Hindlimb muscle (tissue), 1 donor: Measurements from ENCODE around the gene STXBP5. TPM values are rescaled to one million over a fixed set of nuclear protein-coding genes. Genes with fewer than 3 reads are reported as not detected.
A peak's percentile ranks its signal among the peaks of the same experiment; 100 is the strongest.

Experiments used
- DNase-seq: peaks from one replicate; pipeline ENCODE4 v3.0.0-alpha.2; 2013
- polyA plus RNA-seq: library from polyadenylated mRNA; unstranded; fragments of 120-200 nt; gene quantifications from one replicate; pipeline ENCODE4 v1.2.1, GENCODE V29; 2013; ENCODE audit not compliant: insufficient read length

STXBP5 gene
- polyA plus RNA-seq, 1 donor, result 10.7 TPM

- DNase-seq, result no peak
Measured at GRCh38 chr6:147211831-147212230, 7.6 kb downstream of the STXBP5 start.

GRCh38 chr6:147212622-147213021 is 8.4 kb downstream of the STXBP5 start:
- no peak for DNase-seq

DNA sequence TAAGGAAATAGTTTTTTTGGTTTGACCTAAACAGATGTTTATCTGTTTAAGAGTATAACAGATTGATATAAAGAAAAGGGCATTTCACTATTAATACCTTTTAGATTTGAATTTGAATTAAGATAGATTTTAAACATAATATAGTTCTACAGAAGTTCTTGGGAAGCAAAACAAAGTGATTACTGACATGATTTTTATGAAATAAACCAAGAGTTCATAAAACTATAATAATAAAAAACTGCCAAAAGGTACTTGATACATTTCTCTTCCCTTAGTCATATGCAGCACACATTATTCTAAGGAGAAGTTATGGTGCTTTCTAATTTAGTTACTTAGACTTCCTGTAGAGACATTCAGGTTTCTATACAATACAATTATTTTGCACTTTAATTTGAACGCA is 9.6 kb downstream of the STXBP5 start:
- DNase-seq, result no peak

DNA sequence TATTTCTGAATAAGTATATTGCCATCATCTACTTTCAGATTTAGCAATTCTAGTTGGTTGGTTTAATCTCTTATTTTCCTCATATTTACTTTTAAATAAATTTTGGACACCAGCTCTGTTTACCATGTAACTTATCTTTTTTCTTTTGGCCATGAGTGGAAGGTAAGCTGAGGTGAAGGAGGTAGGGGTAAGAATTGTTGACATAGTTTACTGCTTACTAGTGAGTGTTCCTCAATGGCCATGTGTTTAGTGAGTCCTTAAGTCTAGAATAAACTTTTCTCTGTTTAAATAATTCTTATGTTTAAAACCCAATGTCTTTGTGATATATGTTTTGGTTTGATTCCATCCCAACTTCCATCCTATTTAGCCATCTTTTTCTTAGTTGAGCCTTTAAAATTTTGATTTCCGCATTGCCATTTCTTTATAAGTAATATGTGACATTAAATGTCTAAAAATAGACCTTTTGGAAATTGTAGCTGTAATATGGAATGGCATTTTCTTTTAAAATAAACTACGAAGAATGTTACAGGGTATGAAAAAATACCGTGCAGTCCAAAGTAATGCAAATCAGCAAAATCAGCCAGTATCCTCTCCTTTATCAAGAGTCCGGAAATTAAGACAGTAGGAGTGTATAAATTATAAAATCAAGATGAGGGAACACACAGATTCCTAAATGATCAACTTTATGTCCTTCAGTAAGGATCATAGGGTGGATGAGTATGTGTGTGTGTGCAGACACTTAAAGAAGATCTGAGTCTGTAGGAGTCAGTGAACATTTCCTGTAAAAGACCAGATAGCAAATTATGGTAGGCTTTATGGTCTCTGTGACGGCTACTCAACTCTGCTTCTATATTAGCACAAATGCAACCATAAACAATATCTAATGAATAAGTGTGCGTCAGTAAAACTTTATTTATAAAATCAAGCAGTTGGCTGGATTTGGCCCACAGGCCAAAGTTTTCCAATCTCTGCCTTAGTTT is 10.3 kb downstream of the STXBP5 start:
- DNase-seq, result no peak

- DNase-seq, result no peak
Measured at GRCh38 chr6:147216915-147217314, 12.7 kb downstream of the STXBP5 start.

- no peak for DNase-seq
Measured at GRCh38 chr6:147217840-147218404, 13.7 kb downstream of the STXBP5 start.

GRCh38 chr6:147218797-147219196 is 14.6 kb downstream of the STXBP5 start:
- DNase-seq, result no peak

GRCh38 chr6:147219463-147219862 is 15.2 kb downstream of the STXBP5 start:
- no peak for DNase-seq

DNA sequence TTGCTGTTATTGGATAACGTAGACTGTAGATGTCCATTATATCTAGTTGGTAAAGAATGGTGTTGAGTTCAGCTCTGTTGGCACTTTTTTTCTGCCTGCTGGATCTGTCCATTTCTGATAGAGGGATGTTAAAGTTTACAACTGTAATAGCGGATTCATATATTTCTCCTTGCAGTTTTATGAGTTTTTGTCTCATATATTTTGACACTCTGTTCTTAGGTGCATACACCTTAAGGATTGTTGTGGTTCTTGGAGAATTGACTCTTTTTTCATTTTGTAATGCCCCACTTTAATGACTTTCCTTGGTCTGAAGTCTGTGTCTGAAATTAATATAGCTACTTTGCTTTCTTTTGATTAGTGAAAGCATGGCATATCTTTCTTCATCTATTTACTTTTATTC is 16.1 kb downstream of the STXBP5 start:
- no peak for DNase-seq

DNA sequence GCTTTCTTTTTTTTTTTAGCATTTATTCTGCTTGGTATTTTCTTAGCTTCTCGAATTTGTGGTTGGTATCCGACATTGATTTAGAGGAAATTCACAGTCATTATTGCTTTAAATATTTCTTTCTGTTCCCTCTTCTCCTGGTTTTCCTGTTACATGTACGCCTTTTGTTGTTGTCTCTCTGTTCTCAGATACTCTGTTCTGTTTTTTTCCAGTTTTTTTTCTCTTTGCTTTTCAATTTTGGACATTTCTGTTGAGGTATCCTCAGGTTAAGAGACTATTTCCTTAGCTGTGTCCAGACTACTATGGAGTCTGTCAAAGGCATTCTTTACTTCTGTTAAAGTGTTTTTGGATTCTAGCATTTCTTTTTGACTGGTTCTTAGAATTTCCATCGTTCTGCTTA is 17.5 kb downstream of the STXBP5 start:
- DNase-seq, result no peak

DNA sequence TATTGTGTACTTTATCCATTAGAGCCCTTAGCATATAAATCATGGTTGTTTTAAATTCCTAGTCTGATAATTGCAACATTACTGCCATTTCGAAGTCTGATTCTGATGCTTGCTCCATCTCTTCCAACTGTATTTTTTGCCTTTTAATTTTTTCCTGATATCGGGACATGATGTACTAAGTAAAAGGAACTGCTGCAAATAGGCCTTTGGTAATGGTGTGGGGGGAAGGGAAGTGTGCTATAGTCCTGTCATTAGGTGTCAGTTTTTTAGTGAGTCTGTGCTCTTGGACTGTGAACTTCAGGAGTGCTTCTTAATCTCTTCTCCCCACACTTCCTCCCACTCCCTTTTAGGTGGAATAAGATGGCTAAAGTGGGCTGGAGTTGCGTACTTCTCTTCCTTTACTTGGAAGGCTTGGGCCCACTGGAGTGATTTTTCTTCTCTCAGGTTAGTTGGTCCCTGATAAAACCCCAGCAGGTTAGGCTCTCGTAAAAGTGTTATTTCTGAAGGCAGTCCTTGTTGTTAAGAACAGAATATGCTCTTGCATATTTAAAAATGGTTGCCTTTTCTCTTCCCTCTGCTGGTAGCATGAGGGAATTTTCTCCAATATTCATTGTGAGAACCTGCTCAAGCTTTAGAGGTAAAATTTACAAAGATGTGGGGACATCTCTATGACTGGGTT is 18.1 kb downstream of the STXBP5 start:
- no peak for DNase-seq

- DNase-seq, result no peak
Measured at GRCh38 chr6:147223736-147224135, 19.5 kb downstream of the STXBP5 start.

DNA sequence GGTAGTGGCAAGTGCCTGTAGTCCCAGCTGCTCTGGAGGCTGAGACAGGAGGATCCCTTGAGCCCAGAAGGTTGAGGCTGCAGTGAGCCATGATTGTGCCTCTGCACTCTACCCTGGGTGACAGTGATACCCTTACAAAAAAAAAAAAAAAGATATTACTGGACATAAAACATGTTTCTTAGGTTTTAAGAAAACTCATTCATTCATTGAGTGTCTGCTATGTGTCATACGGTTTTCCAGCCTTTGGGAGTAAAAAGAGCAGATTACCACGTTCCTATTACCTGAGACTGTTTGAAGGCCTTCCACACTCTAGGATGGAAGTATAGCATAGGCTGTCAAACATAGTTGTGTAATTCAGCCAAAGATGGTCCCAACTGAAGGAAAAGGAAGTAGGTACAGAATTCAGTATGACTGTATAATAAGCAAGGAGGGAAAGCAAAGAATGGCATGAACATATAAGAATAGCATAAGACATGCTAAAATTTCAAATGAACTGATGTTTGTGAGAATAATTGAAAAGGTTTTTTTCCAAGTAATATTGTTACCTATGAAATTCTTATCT is 22.0 kb downstream of the STXBP5 start:
- DNase-seq, result no peak

GRCh38 chr6:147226877-147227276 is 22.7 kb downstream of the STXBP5 start:
- no peak for DNase-seq

DNA sequence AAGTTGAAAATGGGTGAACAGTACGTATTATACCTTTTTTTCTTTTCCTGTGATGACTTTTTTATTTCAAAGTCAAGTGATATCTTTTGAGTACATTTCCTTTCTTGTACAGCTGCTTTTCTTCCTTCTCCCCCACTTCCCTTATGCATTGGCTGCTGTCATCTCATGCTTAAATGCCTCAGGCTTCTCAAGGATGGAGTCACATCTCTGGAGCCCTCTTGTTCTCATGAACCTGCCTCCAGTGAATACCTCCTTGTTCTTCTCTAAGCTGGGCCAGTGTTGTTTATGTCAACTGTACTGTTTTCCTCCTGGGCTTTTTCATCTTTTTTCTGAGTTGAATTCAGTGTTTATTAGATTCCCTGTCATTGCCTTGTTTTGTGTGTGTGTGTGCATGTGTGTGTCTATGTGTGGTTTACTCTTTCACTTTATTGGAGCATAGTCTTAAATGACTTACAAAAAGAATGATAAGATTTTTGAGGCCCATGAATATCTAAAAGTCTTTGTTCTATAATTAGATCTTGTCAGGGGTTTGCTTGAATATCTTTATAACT is 23.6 kb downstream of the STXBP5 start:
- no peak for DNase-seq

DNA sequence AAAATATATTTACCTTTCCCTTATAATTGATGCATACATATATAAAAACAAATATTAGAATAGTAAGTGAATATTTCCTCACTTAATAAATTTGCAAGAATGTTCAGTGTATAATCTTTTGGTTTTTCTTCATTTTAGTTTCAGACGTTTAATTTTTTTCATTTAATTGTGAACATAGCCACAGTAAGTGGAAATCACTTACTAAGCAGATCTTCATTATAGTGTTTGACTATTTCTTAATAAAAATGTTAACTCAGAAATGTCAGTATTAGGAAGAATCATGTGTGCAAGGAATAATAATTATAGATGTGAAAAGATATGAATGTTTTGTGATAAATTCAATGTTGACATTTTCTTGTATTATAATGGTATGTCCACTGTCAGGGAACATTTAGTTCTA is 27.4 kb downstream of the STXBP5 start:
- no peak for DNase-seq

DNA sequence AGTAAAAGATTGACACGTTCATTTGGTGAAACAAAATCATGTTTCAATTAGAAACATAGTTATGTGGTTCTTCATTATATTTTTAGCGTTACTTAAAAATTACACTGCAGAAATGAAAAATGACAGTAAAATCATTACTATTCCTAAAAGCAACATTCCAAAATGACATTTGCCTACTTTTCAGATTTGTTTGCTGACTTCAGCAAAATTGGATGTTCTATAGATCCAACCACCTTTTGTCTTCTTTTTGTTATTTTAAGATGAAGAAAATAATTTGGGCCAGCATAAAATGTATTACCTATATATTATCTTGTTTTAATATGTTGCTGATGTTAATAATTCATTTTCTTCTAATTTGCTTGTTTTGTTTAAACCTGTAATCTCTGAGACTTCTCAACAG is 30.5 kb downstream of the STXBP5 start:
- no peak for DNase-seq

- no peak for DNase-seq
Measured at GRCh38 chr6:147238164-147238563, 33.9 kb downstream of the STXBP5 start.

DNA sequence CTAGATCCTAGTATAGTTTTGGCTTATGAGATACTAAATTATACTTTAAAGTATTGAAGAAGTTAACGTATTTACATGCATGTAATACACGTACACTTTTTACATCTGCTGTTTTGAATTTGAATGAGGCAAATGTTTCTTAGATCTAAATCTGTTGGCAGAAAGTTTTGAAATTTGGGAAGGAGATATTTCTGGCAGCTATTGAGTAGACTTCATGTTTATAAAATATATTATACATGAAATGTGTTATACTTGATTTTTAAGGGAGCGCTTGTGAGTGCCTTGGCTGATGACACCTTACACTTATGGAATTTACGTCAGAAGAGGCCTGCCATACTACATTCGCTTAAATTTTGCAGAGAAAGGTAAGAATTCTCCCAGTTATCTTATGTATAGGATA is 34.7 kb downstream of the STXBP5 start:
- DNase-seq, result peak; percentile 4

GRCh38 chr6:147244832-147245231 is 40.6 kb downstream of the STXBP5 start:
- no peak for DNase-seq

GRCh38 chr6:147245693-147246092 is 41.5 kb downstream of the STXBP5 start:
- DNase-seq, result no peak

- no peak for DNase-seq
Measured at GRCh38 chr6:147246853-147247635, 42.8 kb downstream of the STXBP5 start.
